ENCODE data around the gene SIRPA. TPM values are rescaled to one million over a fixed set of nuclear protein-coding genes. Genes with fewer than 3 reads are reported as not detected.
"Not testable (repeated sequence)": the region's sequence is repeated elsewhere in the genome, so short reads cannot be mapped to it uniquely, and the experiment has no call there.

The SIRPA gene
- total RNA-seq, 4 donors from 2014 or later: 11.5 to 34.6 (median 20.2) TPM

- TF ChIP-seq POLR2A (IDR thresholded peaks at IDR 0.05): no peak
- TF ChIP-seq, protein P1, sequence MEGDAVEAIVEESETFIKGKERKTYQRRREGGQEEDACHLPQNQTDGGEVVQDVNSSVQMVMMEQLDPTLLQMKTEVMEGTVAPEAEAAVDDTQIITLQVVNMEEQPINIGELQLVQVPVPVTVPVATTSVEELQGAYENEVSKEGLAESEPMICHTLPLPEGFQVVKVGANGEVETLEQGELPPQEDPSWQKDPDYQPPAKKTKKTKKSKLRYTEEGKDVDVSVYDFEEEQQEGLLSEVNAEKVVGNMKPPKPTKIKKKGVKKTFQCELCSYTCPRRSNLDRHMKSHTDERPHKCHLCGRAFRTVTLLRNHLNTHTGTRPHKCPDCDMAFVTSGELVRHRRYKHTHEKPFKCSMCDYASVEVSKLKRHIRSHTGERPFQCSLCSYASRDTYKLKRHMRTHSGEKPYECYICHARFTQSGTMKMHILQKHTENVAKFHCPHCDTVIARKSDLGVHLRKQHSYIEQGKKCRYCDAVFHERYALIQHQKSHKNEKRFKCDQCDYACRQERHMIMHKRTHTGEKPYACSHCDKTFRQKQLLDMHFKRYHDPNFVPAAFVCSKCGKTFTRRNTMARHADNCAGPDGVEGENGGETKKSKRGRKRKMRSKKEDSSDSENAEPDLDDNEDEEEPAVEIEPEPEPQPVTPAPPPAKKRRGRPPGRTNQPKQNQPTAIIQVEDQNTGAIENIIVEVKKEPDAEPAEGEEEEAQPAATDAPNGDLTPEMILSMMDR (IDR thresholded peaks at IDR 0.05): no peak
- intact Hi-C loops (cut with DNase I; ENCODE audit: low total_unique reads): no loop called here
- Histone ChIP-seq H3K27me3 (no peaks in the 10 kb centered on the region), H3K27ac (no peak overlapping the region), H3K4me3 (no peak overlapping the region), H3K9me3 (no peaks in the 10 kb centered on the region), H3K36me3 (no peaks in the 10 kb centered on the region), H3K4me1 (no peaks in the 10 kb centered on the region)
- DNase-seq: no peak
Observed at GRCh38 chr20:1908191-1908590, 13.0 kb downstream of the SIRPA start.

GRCh38 chr20:1909097-1909496 lies 13.9 kb downstream of the SIRPA start:
- intact Hi-C loops (cut with DNase I; ENCODE audit: low total_unique reads): no loop called here
- Histone ChIP-seq H3K27me3 (no peaks in the 10 kb centered on the region), H3K4me1 (no peaks in the 10 kb centered on the region), H3K27ac (no peak overlapping the region), H3K36me3 (no peaks in the 10 kb centered on the region), H3K9me3 (no peaks in the 10 kb centered on the region), H3K4me3 (no peak overlapping the region)
- TF ChIP-seq POLR2A (IDR thresholded peaks at IDR 0.05): no peak
- TF ChIP-seq, protein P1 (IDR thresholded peaks at IDR 0.05): no peak
- DNase-seq: no peak

DNA sequence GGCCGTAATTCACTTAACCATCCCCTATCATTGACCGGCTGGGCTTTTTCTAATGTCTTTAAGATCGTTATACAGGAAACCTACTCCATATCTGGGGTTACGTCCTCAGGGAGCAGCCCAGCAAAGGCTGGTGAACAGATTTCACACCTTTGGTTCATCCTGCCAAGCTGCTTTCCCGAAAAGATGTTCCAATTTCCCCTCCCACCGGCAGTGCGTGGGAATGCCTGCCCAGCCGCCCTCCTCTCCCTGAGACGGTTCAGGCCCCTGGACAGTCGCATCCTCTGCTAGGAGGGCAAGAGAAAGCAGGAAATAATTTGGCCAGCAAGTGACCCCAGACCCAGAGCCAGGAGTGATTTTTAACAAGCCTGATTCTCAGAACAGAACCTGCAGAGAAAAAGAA lies 16.3 kb downstream of the SIRPA start:
- Histone ChIP-seq H3K27me3 (no peaks in the 10 kb centered on the region), H3K4me3 (no peak overlapping the region), H3K4me1 (no peaks in the 10 kb centered on the region), H3K9me3 (no peaks in the 10 kb centered on the region), H3K36me3 (no peaks in the 10 kb centered on the region), H3K27ac (no peak overlapping the region)
- no peak for DNase-seq
- no peak for TF ChIP-seq POLR2A (IDR thresholded peaks at IDR 0.05)
- TF ChIP-seq, protein P1 (IDR thresholded peaks at IDR 0.05): no peak
- intact Hi-C loops (cut with DNase I; ENCODE audit: low total_unique reads): no loop called here

DNA sequence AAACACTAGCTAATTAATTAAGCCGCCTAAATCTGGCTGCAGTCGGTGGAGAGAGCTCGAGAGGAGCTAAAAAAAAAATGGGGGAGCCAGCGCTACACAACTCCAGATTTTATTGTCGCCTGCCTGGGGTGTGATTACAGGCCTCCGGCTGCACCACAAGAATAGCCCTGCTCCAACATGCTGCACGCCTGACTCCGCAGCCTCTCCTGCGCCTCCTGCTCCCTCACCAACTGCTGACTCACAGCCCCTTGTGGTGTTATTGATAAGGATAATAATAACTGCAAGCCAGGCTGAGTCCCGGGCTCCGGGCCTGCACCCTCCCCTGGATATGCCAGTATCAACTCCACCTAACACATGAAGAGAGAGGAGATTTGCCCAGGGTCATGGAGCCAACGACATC lies 16.8 kb downstream of the SIRPA start:
- DNase-seq: no peak
- intact Hi-C loops (cut with DNase I; ENCODE audit: low total_unique reads): no loop called here
- TF ChIP-seq, protein P1 (IDR thresholded peaks at IDR 0.05): no peak
- no peak for TF ChIP-seq POLR2A (IDR thresholded peaks at IDR 0.05)
- H3K27ac ChIP-seq: no peak overlapping the region
- no peak overlapping the region for H3K4me3 ChIP-seq
- H3K27me3 ChIP-seq: no peaks in the 10 kb centered on the region
- H3K4me1 ChIP-seq: no peaks in the 10 kb centered on the region
- H3K9me3 ChIP-seq: no peaks in the 10 kb centered on the region
- H3K36me3 ChIP-seq: no peaks in the 10 kb centered on the region

DNA sequence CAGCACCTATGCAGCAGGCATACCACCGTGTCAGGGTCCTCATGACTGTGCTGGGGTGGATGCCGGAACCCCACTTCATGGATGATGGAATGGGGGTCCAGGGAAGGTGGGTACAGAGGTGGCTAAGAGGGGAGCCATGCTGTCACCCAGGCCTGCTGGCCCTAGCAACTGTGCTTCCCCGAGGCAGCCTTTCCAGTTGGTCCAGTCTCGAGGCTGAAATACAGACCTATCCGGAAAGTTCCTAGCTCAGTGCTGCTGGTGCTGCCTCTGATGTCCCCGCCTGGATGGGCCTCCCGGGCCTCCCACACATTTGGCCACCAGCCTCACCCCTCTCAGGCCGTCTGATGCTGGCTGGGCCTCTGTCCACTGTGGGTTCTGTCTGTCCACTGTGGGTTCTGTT lies 17.4 kb downstream of the SIRPA start:
- intact Hi-C loops (cut with DNase I; ENCODE audit: low total_unique reads): no loop called here
- Histone ChIP-seq H3K4me1 (no peaks in the 10 kb centered on the region), H3K9me3 (no peaks in the 10 kb centered on the region), H3K27me3 (no peaks in the 10 kb centered on the region), H3K27ac (no peak overlapping the region), H3K4me3 (no peak overlapping the region), H3K36me3 (no peaks in the 10 kb centered on the region)
- DNase-seq: no peak
- TF ChIP-seq POLR2A (IDR thresholded peaks at IDR 0.05): no peak
- TF ChIP-seq, protein P1 (IDR thresholded peaks at IDR 0.05): no peak

DNA sequence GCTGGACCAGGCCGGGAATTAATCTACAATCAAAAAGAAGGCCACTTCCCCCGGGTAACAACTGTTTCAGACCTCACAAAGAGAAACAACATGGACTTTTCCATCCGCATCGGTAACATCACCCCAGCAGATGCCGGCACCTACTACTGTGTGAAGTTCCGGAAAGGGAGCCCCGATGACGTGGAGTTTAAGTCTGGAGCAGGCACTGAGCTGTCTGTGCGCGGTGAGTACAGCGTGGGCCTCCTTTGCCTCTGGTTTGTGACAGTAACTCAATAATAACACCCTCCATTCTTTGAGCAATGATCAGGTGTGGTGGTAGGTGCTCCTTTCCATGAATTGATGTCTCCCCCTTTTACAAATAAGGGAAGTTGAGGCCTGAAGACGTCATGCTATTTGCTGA lies 20.0 kb downstream of the SIRPA start:
- H3K4me1 ChIP-seq; H3K27me3 ChIP-seq; H3K9me3 ChIP-seq; DNase-seq; H3K27ac ChIP-seq; H3K4me3 ChIP-seq; H3K36me3 ChIP-seq; intact Hi-C loops (cut with DNase I; ENCODE audit: low total_unique reads): not testable (repeated sequence)
